LNCAP (cell line): ENCODE data around the gene CRTC2.

Source experiments
- TF ChIP-seq, protein P1 (sequence below): fragments of 450-650 bp; IDR thresholded peaks from 2 replicates; pipeline ENCODE4 v1.5.1; 2017; ENCODE audit warnings: mild to moderate bottlenecking

The CRTC2 gene

DNA sequence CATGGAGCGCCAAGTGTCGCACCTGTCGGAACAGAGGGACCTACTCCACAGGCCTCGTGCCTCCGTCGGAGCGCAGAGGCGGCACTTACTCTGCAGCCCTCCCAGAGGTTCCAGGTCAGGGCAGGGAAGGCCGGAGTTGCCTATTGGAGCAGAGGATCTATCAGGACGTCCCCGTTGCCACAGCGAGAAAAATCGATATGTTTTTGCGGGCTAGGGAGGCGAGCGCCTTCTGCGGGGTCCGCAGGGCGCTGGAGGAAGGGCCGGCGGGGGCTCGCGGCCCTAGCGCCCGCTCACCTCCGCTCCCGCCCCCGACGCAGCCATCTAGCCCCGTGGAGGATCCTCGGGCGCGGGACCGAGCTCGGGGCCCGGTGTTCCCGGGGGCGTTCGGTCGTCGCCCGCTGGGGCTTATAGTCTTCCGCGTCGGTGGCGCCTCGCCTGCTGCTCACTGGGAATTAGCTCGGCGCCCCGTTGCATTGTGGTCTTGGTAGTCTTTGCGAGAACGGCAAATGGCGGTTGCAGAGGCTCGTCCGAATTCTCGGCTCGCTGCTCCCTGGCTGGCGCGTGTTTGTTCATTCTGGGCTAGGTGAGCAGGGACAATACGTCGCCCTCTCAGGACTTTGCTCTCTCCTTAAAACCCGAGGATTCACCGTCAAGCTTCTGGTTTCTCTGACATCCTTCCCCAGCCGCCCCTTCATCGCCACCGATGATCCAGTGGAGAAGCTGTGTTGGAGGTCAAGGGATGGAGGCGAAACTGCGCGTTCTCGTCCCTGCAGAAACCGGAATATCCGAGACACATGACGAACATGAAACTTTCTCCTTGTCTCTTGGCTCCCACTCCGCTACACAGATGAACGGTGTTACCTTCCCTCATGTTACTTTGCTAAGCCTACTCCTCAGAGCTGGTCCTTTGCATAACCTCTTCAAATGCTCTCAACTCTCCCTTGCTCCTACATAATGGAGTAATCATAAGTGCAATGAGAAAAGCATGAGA lies 19.1 kb upstream of the CRTC2 start, which contains the start of gene JTB:
JTB (minus strand) TSS at position 425 of the 991 bp plus-strand sequence; CDS start at position 3, 422 bp downstream.
- TF ChIP-seq, protein P1, sequence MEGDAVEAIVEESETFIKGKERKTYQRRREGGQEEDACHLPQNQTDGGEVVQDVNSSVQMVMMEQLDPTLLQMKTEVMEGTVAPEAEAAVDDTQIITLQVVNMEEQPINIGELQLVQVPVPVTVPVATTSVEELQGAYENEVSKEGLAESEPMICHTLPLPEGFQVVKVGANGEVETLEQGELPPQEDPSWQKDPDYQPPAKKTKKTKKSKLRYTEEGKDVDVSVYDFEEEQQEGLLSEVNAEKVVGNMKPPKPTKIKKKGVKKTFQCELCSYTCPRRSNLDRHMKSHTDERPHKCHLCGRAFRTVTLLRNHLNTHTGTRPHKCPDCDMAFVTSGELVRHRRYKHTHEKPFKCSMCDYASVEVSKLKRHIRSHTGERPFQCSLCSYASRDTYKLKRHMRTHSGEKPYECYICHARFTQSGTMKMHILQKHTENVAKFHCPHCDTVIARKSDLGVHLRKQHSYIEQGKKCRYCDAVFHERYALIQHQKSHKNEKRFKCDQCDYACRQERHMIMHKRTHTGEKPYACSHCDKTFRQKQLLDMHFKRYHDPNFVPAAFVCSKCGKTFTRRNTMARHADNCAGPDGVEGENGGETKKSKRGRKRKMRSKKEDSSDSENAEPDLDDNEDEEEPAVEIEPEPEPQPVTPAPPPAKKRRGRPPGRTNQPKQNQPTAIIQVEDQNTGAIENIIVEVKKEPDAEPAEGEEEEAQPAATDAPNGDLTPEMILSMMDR = no peak

DNA sequence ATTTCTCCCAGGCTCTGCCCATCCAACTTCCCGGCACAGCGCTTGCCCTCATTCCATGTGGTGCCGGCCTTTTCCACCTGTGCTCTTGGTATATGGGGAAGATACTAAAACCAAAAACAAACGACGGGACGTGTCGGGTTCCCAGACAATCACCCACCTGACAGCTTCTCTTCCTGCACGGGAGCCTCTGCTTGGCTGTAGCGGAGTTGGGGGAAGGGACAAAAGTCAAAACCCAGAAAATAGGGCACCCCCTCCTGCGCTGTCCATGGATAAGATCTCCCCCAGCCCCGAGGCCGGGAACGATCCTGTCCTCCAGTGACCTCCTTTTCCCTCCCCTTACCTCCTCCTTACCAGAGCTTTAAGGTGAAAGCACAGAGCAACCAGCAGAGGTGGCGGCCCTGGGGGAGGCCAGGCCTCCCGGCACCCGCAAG lies 18.4 kb upstream of the CRTC2 start:
- TF ChIP-seq, protein P1 = no peak

DNA sequence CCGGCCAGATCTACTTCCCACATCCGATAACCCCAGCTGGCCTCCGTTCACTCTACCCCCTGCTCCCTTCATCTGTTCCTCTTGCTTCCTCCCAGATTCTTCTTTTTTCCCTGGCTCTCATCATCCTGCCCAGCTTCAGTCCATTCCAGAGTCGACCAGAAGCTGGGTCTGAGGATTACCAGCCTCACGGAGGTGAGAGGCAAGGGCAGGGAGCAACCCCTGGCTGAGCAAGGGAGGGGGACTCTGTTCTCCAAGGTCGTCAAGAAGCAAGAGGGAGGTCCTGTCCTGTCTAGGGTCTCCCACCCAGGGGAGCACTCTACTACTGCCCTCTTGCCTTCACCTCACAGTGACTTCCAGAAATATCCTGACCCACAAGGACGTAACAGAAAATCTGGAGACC lies 15.1 kb upstream of the CRTC2 start:
- TF ChIP-seq, protein P1 = no peak

DNA sequence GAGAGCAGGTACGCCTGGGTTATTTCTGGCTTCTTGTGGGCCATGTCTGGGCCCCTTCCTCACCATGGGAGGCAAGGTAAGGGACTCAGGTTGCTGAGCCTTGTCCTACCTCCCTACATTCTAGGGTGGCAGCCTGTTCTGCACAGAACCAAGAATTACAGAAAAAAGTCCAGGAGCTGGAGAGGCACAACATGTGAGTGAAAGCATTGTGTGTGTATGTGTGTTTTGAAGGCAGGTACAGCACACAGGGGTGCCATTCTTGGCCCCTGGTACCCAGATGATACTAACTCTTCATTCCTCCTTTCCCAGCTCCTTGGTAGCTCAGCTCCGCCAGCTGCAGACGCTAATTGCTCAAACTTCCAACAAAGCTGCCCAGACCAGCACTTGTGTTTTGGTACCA lies 14.7 kb upstream of the CRTC2 start:
- TF ChIP-seq, protein P1 = no peak

DNA sequence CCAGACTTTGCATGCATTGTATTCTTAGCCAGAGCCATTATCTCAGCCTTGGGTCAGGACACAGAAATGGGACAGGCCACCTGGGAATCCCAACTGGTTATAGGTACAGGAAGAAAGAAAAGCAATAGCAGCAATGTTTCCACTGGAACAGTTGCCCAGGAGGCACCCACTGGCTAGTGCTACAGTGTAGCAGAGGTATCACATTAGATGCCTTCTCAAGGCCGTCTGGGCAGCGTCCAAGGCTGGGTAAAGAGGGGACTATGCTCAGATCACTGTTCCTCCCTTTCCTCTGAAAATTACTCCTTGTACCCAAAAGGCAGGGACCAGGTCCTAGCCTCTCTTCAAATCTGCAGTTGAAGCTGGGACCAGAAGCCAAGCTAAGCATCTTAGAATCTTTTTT lies 11.9 kb upstream of the CRTC2 start:
- TF ChIP-seq, protein P1 = no peak

DNA sequence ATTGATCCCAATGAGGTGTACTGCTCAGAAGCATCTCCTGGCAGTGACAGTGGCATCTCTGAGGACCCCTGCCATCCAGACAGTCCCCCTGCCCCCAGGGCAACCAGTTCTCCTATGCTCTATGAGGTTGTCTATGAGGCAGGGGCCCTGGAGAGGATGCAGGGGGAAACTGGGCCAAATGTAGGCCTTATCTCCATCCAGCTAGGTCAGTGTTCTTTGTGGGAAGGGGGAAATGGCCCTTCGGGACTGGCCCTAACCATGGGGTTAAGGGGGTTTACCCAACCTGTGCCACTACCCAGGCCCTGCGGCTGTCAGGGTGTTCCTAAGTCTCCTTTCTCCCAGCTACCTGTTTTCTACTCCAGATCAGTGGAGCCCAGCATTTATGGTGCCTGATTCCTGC lies 10.6 kb upstream of the CRTC2 start:
- TF ChIP-seq, protein P1 = no peak

DNA sequence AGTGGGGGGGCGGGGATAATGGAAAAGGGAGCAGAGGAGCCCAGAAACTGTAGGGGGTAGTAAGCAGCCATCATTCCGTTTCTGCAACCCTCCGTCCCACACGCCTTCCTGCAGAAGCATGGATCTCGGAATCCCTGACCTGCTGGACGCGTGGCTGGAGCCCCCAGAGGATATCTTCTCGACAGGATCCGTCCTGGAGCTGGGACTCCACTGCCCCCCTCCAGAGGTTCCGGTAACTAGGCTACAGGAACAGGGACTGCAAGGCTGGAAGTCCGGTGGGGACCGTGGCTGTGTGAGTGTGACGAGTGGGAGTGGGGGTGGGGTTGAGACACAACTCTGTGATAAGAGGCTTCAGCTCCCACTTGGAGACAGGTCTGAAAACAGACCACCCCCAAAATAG lies 10.0 kb upstream of the CRTC2 start:
- TF ChIP-seq, protein P1 = no peak
